GM19328 (cell line): ENCODE measurements around the gene CPSF4.
"Not testable (repeated sequence)": the region's sequence is repeated elsewhere in the genome, so short reads cannot be mapped to it uniquely, and the experiment has no call there.

Experiments used
- ATAC-seq: cut with Tn5 transposase; IDR thresholded peaks from one replicate; pipeline ENCODE4 v1.9.1; 2021; ENCODE audit warnings: mild to moderate bottlenecking, moderate library complexity; ENCODE audit not compliant: unreplicated experiment

Gene CPSF4

DNA sequence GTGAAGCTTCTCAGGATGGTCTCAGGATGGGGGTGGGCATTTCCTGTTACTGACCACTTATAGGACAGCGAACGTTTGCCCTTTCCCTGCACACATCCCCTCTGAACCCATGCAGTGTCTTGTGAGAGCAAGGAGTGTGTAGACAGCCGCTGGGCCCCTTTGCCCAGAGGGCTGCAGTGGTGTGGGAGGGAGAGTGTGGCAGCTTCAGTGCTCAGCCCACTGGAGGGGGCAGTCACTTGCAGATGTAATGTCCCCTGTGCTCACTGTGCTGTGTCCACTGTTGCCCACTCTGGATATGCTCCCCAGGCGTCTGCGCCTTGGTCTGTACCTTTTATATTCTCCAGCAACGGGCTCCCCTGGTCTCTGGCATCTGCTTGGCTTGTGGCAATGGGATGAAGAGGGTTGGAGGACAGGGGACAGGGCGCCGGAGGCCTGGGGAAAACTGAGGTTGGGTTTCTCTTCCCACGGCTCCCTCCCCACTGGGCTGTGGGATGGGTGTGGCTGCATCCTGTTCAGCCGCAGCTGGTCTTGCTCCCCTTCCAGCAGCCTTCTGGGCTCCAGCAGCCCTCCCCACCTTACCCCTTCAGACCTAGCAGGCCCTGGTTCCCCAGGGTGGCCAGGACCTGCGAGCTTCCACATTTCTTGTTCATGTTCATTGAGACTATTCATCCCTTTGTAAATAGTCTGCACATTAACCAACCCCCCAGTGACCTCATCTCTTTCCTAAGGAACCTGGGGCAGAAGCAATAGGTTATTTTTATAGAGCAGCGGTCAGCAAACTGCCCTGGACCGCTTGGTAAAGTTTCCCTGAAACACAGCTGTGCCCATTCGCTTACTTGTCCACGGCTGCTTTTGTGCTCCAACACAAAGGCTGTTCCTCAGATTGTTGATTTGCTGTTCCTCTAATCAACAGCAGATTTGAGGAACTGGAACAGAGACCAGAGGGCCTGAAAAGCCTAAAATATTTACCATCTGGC lies 40.0 kb downstream of the CPSF4 start:
- ATAC-seq: no peak

DNA sequence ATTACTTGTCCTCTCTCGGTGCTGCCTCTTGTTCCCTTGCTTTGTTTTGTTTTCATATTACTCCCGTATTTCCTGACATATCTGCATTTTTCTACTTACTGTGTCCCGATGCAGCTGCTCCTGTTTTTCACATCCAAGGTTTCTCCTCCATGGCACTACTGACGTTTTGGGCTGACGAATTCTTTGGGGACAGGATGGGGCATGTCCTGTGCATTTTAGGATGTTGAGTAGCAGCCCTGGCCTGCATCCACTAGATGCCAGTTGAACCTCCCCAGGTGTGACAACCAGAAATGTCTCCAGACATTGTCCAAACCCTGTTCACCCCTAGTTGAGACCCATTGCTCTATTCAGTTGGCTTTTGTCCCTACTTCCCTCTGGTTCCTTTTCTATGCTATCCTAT lies 46.4 kb downstream of the CPSF4 start:
- no peak for ATAC-seq

- ATAC-seq: no peak
Measured at GRCh38 chr7:99489235-99489634, 50.5 kb downstream of the CPSF4 start.

- ATAC-seq: no peak
Measured at GRCh38 chr7:99490878-99491277, 52.1 kb downstream of the CPSF4 start.

DNA sequence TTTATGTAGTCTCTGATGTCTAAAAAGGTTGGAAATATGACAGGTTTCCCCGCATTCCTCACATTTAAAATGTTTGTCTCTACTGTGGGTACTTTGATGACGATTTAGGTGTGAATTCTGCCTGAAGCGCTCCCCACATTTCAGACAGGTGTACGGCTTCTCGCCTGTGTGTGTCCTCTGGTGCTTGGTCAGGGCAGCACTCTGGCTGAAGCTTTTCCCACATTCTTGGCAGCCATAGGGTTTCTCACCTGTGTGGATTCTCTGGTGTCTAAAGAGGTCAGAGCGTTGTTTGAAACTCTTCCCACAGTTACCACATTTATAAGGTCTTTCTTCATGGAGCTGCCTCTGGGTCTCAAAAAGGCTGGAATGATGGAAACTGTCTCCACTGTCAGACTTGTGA lies 55.1 kb downstream of the CPSF4 start:
- no peak for ATAC-seq

DNA sequence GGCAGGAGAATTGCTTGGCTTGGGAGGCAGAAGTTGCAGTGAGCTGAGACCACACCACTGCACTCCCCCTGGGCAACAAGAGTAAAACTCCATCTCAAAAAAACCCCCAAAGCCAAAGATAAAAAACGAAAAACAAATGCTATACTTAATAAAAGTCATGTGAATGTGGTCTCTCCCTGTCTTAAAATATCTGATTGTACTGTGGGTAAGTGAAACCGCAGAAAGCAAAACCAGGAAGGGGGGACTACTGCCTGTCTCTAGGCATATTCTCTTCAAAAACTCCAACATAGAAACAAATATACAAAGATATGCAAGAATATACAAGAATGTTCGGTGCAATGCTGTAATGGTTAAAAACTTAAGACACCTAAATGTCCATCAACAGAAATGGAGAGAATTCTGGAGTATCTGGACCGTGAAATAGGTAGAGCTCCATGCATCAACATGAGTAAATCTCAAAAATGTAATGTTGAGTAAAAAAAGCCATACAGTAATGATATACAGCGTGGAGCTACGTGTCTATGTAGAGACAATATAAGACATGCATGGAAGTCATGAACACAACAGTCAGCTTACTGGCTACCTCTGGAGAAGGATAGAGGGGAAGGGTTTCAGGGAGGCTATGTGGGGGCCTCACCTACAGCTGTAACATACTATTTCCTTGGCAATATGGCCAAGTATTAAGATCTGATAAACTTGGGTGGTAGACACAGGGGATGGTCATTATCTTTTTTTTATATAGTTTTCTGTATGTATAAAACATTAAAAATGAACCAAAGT lies 59.2 kb downstream of the CPSF4 start:
- ATAC-seq: no peak

DNA sequence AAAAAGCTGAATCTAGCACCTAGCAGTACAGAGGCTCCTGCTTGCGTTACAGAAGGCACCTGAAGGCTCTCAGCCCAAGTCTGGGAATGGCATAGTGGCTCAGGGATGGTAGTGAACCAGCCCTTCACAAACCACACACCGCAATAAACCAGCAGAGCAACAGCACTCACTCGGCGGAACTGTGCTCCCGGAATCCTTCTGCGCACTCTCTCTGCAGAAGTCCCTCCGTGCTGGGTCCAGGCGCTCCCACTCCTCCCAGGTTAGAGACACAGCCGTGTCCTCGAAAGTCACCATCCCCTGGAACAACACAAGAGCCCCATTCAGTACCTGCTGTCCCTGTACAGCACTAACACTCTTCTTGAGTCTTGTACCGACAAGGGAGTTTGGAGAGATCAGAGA lies 59.8 kb downstream of the CPSF4 start:
- no peak for ATAC-seq

- no peak for ATAC-seq
Measured at GRCh38 chr7:99499371-99499720, 60.6 kb downstream of the CPSF4 start.

GRCh38 chr7:99499721-99500636 lies 61.2 kb downstream of the CPSF4 start, which contains the start of gene ZNF394:
ZNF394 (minus strand) TSS chr7:99500281; CDS start chr7:99500093, 188 bp downstream.
- ATAC-seq: no peak

DNA sequence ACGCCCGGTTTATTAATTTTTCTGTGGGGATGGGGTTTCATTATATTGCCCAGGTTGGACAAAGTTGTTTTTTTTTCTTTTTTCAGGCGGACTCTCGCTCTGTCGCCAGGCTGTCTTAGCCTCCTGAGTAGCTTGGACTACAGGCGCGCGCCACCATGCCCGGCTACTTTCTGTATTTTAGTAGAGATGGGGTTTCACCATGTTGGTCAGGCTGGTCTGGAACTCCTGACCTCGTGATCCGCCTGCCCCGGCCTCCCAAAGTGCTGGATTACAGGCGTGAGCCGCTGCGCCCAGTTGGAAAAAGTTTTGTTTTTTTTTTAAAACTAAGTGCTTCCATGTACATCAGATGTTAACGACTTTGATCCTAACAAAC lies 61.9 kb downstream of the CPSF4 start:
- ATAC-seq: no peak

GRCh38 chr7:99501236-99501635 lies 62.5 kb downstream of the CPSF4 start:
- not testable (repeated sequence) for ATAC-seq

GRCh38 chr7:99504281-99504602 lies 65.5 kb downstream of the CPSF4 start:
- no peak for ATAC-seq

- ATAC-seq: peak; percentile 83
Measured at GRCh38 chr7:99504603-99505323, 66.0 kb downstream of the CPSF4 start, which contains the start of gene ZKSCAN5. ZKSCAN5 (plus strand) TSS chr7:99504662; CDS start chr7:99506045, 1,383 bp downstream.

DNA sequence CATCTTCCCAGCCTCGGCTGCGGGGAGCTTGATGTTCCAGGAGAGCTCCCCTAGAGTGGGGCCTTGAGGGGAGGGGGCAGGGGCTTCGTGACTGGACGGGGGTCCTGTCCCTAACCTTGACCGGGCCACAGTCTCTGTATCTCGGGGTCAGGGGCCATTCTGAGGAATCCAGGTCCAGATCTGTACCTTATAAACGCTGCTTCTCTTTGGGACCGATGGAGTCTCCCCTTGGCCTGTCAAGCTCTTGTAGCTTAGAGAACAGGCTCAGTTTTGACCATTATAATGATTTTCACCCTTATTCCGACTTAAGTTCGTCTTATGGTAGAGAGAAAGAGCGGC lies 66.5 kb downstream of the CPSF4 start:
- ATAC-seq: no peak
